IPS-NIHi7 (cell line): ENCODE data around the gene RNF151.

Source experiments
- DNase-seq: peaks from one replicate; pipeline ENCODE4 v3.0.0; 2012; ENCODE audit warnings: mixed read lengths; ENCODE audit errors: extremely low spot score

The RNF151 gene

DNA sequence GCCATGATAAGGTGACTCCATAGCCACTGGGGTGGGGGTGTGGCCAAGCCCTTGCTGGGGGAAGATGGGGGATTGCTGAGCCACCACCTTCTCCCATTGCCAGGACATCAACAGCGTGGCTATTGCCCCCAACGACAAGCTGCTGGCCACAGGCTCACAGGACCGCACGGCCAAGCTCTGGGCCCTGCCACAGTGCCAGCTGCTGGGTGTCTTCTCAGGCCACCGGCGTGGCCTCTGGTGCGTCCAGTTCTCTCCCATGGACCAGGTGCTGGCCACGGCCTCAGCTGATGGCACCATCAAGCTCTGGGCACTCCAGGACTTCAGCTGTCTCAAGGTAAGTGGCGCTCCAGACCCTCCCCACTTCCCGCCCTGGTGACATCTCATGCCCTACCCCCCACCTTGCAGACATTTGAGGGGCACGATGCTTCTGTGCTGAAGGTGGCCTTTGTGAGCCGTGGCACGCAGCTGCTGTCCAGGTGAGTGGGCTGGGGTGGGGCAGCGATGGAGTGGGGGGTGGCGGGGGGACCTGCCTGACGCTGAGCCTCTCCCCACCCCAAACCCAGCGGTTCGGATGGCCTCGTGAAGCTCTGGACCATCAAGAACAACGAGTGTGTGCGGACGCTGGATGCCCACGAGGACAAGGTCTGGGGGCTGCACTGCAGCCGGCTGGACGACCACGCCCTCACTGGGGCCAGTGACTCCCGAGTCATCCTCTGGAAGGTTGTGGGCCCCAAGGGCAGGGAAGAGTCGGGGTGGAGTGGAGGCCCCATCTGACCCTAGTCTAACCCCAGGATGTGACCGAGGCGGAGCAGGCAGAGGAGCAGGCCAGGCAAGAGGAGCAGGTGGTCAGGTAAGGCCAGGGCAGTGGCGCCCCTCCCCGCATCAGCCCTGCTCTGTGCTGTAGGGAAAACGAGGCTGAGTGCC, 10.6 kb downstream of the RNF151 start:
- no peak for DNase-seq

DNA sequence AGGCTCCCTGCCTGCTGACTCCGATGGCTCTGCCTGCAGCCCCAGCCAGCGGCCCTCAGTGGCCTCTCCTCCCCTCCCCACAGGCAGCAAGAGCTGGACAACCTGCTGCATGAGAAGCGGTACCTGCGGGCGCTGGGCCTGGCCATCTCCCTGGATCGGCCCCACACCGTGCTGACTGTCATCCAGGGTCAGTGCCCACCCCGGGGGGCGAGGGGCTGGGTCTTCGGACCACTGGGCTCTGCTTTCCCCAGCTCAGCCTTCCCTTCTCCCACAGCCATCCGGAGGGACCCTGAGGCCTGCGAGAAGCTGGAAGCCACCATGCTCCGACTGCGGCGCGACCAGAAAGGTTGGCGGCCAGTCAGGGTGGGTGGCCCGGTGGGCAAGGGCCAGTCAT, 11.2 kb downstream of the RNF151 start:
- DNase-seq: no peak

DNA sequence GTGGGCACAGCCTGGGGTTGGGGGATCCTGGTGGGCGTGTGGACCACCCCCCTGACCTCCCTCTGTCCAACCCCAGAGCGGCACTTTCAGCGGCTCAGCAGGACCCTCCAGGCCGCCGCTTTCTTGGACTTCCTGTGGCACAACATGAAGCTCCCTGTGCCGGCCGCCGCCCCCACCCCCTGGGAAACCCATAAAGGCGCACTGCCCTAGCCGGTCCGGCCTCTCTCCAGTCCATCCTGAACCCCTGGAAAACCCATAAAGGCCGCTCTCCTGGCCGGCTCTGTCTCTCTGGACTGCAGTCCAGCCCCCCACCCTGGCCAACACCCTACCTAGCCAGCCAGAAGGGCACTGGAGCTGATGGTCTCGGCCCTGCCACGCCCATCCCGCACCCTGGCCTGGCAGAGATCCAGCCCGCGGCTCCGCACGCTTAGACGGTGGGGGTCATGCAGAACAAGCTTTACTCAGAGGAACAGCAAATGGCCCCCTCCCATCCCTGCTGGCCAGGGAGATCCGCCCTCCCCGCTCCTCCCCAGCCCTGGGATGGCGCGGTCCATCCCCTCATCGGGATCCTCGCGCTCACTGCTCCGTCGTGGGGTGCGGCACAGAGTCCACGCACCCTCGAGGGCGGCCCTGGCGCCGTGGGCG, 11.9 kb downstream of the RNF151 start:
- DNase-seq: peak; percentile 37

DNA sequence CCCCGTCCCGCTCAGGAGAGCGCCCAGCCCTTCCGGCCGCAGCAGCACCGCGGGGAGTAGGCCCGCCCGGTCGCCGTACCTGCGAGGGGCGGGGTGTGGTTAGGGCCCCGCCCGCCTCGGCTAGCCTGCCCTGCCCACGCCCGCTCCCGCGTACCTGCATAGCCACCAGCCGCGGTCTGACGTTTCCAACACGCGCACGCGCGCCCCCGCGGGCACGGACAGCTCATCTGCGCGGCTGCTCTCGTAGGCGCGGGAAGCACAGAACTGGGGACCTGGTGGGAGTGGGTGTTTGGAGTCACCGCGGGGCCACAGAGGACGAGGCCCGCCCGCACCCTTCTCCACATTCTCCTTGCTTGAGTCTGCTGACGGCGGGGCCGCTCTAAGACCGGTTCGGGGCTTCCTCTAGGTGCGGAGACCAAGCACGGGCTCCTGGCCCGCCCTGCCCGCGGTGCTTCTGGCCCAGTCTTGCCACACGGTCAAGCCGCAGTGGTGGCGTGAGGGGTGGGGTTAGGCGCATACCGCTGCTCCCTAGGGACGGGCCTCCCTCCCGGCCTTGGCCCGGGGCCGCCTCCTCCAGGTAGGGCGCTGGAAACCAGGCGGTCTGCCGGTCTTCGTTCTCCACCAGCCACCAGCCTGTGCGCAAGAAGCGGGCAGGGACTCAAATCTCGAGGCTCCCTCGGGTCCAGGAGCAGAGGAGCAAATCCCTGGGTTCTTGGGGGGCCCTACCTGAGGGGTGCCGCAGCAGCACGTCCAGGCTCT, 12.8 kb downstream of the RNF151 start:
- peak; percentile 79 for DNase-seq

DNA sequence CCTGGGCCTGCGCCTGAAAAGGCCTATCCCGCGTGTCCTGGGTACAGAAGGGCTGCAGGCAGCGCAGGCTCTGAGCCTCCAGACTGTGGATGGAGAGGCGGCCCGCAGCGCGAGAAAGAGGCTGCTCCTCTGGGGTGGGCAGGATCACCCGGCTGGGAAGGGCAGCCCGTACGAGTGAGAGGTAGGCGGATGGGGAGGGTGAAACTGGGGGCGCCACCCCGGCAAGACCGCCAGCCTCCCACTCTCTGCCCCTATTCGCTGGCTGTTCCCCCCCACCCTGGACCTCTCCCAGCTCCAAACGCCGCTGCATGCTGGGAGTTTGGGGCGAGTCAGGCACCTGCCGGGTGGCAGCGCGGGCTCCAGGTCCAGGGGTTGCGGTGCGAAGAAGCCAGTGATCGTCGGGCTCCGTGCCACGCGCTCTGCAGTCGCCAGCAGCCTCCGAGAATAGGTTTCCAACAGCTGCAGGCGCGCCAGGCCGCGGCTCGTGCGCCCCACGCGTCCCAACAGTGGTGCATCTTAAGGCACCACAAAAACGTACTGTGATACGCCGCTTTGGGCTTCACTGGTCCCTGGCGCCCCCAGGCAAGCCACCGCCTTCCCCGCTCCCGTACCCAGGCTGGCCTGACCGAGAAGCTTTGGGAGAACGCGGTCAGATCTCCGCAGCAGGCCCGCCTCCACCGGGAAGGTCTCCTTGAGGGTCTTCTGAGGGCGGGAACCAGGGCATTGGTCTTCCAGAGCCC, 13.5 kb downstream of the RNF151 start:
- peak; percentile 46 for DNase-seq

DNA sequence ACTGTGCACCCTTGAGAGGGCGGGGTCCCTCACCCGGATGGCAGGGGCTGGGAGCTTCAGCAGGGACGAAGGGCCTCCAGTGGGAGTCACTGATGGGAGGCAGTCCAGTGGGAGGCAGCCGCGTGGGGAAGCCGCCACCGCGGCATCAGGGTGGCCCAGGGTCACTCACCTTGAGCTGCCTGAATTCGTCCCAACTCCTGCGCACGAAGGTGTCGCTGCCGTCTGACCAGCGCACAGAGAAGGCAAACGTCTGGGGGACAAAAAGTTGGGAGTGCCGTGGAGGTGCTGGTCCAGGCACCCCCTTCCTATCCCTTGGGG, 14.1 kb downstream of the RNF151 start:
- DNase-seq: no peak

DNA sequence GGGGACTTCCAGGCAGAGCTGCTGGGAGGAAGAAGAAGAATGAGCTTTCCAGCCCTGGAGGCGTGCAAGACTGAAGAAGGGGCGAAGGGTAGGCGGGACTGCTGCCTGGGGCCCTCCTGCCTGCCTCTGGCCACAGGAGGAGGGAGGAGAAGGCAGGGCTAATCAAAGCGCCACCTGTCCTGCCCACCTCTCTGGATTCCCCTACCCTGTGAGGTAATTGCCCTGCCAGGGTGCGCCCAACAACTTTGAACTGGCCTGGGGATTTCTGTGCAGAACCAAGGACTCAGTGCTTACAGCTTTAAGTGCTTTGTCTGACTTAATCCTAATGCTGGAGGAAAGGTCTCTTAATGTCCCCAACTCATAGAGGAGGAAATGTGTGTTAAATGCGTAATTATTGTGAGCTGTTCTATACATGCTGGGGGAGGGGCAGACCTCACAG, 14.8 kb downstream of the RNF151 start, which contains the start of gene NOXO1:
Gene NOXO1, minus strand, starts transcription at position 72 of the 439 bp plus-strand sequence. CDS start 290 bp downstream, outside the sequence.
- DNase-seq: no peak

DNA sequence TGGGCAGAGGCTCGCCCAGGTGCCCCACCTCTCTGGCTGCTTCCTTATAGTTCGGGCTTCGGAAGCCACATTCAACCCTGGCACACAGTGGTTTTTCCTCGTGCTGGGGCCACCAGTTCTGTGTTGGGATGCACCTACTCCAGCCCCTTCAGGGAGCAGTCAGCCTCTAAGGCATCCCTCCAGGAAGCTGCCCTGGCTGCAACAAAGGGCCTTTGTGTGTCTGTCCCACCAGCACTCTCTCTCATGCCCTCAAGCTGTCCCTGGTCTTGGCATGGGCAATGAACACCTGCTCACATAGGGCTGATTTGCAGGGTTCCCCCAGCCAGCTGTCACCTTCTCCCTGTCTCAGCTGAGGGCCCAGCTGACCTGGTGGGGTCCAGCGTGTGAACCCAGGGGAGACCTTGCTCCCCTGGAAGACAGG, 15.4 kb downstream of the RNF151 start:
- no peak for DNase-seq

DNA sequence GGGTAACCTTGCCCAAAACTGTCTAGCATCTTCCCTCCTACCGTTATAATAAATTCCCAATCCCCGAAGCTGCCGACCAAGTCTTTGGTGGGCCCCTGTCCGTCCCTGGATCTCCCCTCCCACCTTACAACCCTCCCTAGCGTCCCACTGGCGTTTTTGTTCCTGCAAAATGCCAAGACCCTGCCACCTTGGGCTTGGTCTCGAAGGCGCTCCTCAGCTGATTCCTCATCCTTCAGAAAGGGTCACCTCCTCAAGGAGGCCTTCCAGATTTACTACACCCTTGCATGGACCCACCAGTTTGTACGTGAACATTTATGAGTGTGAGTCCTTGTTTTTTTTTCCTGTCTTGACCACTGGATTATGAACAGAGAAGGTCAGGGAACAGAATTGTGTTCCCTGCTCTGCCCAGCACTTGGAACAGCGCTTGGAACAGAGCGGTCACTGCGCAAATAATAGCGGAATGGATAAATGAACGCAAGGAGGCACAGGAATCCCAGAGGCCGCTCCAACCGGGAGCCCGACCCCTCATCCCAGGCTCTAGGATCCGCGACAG, 16.4 kb downstream of the RNF151 start:
- DNase-seq: no peak

DNA sequence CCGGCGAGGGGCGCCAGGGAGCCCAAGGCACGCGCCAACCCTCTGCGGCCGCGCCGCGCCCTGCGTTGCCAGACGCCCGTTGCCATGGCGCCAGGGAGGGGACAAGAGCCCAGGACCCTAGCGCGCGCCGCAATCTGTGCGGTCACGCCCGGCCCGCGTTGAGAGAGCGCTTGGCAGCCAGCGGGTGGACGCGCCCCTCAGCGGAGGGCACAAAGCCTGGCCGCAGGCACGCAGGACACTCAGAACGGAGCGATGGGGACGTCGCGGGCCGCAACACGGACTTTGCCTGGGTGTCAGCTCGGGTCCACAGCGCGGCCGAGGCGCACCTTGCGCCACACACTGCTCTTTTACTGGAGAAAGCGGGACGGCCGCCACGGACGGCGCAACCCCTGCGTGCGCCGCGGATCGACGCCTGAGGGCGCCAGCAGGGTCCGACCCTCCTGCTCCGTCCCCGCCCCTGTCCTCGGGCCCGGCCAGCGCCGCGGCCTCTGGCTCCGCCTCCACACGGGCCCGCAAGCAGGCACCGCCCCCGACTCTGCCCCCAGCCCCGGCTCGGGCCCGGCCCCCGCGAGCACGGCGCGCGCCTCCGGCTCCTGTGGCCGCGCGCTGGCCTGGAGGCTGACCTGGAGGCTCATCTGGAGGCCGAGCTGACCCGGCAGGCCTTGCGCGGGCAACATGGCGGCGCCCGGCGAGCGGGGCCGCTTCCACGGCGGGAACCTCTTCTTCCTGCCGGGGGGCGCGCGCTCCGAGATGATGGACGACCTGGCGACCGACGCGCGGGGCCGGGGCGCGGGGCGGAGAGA, 17.1 kb downstream of the RNF151 start, which contains the start of gene GFER:
Gene GFER, plus strand, starts transcription at position 650 of the 803 bp plus-strand sequence. Its CDS starts 26 bp downstream, at position 676.
- peak; percentile 96 for DNase-seq

DNA sequence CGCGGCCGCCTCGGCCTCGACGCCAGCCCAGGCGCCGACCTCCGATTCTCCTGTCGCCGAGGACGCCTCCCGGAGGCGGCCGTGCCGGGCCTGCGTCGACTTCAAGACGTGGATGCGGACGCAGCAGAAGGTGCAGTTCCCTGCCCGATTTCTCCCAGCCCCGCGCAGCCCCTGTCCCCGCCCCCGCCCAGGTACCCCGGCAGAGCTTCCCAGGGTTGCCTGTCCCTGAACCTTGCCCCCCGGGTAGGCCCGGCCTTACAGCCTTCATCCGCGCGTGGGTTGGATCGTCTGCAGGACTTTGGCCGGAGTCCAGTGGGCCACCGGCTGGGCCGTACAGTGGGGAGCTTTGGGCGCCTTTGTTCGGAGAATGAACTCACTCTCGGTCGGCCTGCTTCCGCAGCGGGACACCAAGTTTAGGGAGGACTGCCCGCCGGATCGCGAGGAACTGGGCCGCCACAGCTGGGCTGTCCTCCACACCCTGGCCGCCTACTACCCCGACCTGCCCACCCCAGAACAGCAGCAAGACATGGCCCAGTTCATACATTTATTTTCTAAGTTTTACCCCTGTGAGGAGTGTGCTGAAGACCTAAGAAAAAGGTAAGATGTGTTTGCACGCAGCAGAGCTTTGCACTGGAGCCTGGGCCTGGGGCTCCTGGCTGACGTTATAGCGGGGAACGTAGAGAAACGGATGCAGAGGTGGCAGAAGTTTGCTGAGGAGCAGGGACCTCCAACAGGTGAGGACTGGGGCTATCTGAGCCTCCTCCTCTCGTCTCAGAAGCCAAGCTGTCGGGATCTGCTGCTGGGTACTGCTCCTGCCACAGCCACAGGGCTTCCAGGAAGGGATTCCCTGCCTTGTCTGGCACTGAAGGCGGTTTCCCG, 17.9 kb downstream of the RNF151 start:
- DNase-seq: peak; percentile 33

DNA sequence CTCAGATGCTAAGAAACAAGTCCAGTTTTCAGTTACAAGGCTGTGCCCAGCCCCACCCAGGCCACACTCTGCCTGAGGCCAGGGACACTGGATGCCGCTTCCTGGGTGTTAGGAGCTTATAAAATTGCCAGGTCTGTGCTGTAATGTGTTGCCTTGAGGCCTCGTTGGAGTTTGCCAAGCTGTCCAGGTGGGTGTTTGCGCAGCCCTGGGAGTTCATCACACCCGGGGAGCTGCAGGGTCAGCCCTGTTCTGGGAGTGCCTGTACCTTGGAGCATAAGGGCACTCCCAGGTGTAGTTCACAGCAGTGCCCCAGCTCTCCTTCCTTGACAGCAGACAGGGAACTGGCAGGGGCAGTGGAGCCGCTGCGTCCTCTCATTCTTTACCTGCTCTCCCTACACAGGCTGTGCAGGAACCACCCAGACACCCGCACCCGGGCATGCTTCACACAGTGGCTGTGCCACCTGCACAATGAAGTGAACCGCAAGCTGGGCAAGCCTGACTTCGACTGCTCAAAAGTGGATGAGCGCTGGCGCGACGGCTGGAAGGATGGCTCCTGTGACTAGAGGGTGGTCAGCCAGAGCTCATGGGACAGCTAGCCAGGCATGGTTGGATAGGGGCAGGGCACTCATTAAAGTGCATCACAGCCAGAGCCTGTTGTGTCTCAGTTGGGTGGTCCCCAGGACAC, 19.0 kb downstream of the RNF151 start:
- no peak for DNase-seq

DNA sequence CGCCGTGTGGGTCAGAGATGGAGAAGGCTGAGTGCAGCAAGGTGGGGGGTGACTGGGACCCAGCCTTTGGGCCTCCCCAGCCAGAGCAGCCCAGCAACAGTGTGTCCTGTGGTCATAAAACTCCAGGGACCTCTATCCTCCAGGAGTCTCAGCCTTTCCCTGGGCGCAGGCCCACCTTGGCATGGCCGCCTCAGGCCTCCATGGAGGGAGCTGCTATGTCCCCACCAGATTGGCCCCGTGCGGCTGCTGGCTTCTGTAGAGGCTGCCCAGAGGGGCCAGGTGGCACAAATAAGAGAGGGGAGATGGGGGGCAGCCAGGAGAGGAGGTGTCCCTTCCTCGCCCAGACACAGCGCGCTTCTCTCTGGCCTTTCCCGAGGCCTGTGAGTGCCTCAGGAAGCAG, 20.5 kb downstream of the RNF151 start:
- DNase-seq: no peak

DNA sequence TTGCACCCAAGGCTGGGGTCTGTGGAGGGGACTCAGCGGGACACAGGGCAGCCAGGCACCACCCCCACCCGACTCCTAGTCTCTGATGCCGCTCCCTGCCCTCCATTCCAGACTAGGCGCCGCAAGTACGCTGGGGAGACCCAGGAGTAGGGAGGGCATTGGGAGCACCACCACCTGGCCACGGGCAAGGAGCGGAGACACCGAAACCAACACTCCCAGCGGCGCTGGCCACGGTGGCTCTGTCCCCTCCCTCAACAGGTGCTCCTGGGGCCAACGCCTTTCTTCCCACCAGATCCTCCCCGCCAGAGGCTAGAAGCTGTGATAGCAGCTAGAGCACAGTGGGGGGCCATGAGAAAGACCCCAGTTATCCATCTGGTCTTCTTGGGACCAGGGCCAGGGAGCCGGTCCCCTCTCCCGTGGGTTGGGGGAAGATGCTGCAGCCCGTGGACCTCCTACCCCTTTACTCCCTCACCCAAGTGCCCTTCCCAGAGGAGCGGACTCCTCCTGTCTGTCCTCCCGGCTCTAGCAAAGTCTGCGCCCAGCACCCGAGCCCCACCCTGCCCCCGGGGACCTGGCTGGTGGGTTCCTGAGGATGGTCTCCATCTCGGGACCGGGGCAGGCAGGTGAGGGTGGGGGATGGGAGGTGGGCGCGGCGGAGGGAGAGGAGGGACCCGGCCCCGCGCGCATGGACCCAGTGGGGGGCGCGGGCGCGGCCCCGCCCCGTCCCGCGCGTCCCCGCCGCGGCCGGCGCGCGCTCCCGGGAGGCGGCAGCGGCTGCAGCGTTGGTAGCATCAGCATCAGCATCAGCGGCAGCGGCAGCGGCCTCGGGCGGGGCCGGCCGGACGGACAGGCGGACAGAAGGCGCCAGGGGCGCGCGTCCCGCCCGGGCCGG, 22.8 kb downstream of the RNF151 start, which contains the start of gene SYNGR3:
Gene SYNGR3, plus strand, starts transcription at position 762 of the 892 bp plus-strand sequence. CDS start 133 bp downstream, outside the sequence.
- peak; percentile 42 for DNase-seq

DNA sequence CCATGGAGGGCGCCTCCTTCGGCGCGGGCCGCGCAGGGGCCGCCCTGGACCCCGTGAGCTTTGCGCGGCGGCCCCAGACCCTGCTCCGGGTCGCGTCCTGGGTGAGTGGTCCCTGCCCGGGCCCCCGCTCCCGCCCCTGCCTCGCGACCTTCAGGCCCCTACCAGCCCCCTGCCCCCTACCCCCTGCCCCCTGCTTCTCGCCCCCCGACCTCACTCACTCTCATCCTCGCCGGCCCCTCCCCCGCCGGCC, 23.4 kb downstream of the RNF151 start:
- no peak for DNase-seq

DNA sequence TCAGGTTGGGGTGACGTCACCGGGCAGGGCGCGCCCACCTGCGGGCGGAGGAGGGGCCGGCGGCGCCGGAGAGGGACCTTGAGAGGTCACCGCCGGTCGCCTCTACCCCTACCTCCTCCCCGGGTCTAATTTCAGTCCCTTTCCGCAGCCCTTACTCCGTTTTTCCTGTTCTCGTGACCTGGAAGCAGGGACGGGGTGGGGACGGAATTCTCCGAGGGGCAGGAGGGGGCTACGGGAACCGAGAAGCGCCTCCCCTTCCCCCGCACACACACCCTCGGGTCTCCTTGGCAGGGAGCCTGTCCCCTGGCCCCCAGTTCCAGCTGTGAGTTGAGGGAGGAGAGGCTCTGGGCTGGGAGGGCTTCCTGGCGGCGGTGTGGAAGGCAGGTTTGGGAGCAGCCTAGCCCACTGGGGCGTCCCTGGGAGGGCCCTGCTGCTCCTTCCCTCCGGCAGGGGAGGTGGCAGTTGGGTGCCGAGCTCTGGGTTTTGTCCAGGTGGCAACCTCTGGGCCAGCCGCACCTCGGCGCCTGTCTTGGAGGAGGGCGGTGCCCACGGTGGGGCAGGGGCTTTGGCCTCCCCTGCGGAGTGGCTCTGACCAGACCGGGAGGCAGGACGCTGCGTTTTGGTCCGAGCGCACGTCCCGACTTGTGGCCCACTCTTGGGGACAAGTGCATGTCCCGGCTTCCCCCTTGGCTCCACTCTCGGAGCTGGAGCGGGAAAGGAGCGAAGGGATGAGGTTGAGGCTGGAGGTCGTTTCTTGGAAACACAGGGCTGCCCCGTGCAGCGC, 23.9 kb downstream of the RNF151 start:
- DNase-seq: peak; percentile 73

DNA sequence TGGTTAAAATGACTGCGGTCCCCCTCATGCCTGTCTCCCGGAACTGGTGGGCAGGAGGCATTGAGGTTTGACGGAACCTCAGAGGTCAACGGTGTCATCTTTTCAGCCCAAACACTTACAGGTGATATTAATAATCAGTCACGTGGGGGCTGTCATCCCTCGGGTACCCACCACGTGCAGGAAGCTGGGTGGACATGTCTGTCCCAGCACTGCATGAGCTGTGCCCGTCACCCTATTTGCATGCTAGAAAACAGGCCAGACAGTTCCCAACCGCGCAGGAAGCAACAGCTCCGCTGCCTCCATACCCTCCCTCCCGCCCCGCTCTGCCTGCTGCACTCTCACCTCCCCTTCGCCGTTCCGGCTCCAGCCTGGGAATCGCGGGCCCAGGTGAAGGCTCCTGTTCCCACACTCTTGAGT, 24.5 kb downstream of the RNF151 start:
- DNase-seq: no peak
